ENCODE data around the gene ADCY4. TPM values are rescaled to one million over a fixed set of nuclear protein-coding genes. Genes with fewer than 3 reads are reported as not detected.

Gene ADCY4
- total and polyA plus RNA-seq, 2 donors (not counting 1 experiment from before 2014, with no cell fraction given), result 2.3 to 7.8 TPM

- no peak for ATAC-seq (ENCODE audit: low read depth)
- H3K27ac ChIP-seq (ENCODE audit: low read length in 2 of 2), result no peak overlapping the region
- H3K9ac ChIP-seq (ENCODE audit: low read length), result no peak overlapping the region
- H3K4me2 ChIP-seq (replicated peaks; ENCODE audit: low read depth, low read length, poor library complexity, severe bottlenecking), result no peak overlapping the region
- no peaks in the 10 kb centered on the region for H3K79me2 ChIP-seq (ENCODE audit: control insufficient read depth, insufficient read depth, low read length)
- peaks cover 38 to 48% of the 10 kb centered on the region in 2 donors for H3K4me1 ChIP-seq (ENCODE audit: control insufficient read depth in 2 of 2, insufficient read depth in 2 of 2, low read length in 2 of 2)
- Mint-ChIP-seq H3K9me3 (ENCODE audit: insufficient read depth) (no peaks in the 10 kb centered on the region), H3K4me1 (peaks cover 42% of the 10 kb centered on the region), H3K4me3 (no peak overlapping the region), H3K27me3 (peaks cover 4% of the 10 kb centered on the region), H3K27ac (peak overlapping the region; percentile 5)
- no peak overlapping the region for H2AFZ ChIP-seq (ENCODE audit: insufficient read depth, low read depth, low read length, poor library complexity, severe bottlenecking)
- H3K36me3 ChIP-seq (replicated peaks in 1 of 2; ENCODE audit: control extremely low read depth in 1 of 2, control insufficient read depth in 1 of 2, extremely low read depth in 1 of 2, insufficient read depth in 2 of 2, low read length in 1 of 2), result no peaks in the 10 kb centered on the region
- CTCF ChIA-PET, result interaction anchor here (1.2 to 9.4 kb wide), 2 partner anchors 19 to 72 kb away, joined by 5 to 112 read pairs; partner anchors contain the start of gene TINF2
- POLR2A ChIA-PET, result interaction anchor here (0.6 kb wide), 1 partner anchor 84 kb away, joined by 6 read pairs; no protein-coding TSS in a partner anchor
- TF ChIP-seq CTCF (IDR thresholded peaks at IDR 0.05) (no peak), EZH2 (IDR thresholded peaks at IDR 0.05; ENCODE audit: borderline replicate concordance, insufficient read depth, low read depth, low read length, poor library complexity, severe bottlenecking) (no peak)
- intact Hi-C loops (cut with micrococcal nuclease), result loop anchor here (5.0 kb wide), 1 partner anchor 302 kb away; no protein-coding TSS in a partner anchor
- DNase-seq, result no peak
- H3K4me3 ChIP-seq (ENCODE audit: control extremely low read depth in 1 of 5, extremely low read depth in 1 of 5, insufficient read depth in 1 of 5, low read depth in 2 of 5, low read length in 4 of 5), result peak overlapping the region in 1 of 5 experiments; percentile 16
- H3K9me3 ChIP-seq (ENCODE audit: control extremely low read depth in 1 of 3, control insufficient read depth in 2 of 3, insufficient read depth in 1 of 3, low read length in 2 of 3), result no peaks in the 10 kb centered on the region
- WGBS (ENCODE audit: insufficient coverage), result 18% methylated on average over 1 of the region's 5 CpGs
- peaks cover 0 to 6% (median 0%) of the 10 kb centered on the region in 4 experiments for H3K27me3 ChIP-seq (replicated peaks in 1 of 4; ENCODE audit: control extremely low read depth in 1 of 4, control insufficient read depth in 3 of 4, insufficient read depth in 4 of 4, low read length in 3 of 4)
- H4K20me1 ChIP-seq (ENCODE audit: control insufficient read depth, insufficient read depth, low read length, poor library complexity, severe bottlenecking), result peaks cover 8% of the 10 kb centered on the region
These were observed 20.3 kb downstream of the ADCY4 start for GRCh38 chr14:24314377-24315193.

- H3K4me1 ChIP-seq (ENCODE audit: control insufficient read depth in 2 of 2, insufficient read depth in 2 of 2, low read length in 2 of 2), result peaks cover 38 to 49% of the 10 kb centered on the region in 2 donors
- peak overlapping the region in 1 of 5 experiments; percentile 16 for H3K4me3 ChIP-seq (ENCODE audit: control extremely low read depth in 1 of 5, extremely low read depth in 1 of 5, insufficient read depth in 1 of 5, low read depth in 2 of 5, low read length in 4 of 5)
- ATAC-seq (ENCODE audit: low read depth), result no peak
- peaks cover 0 to 1% of the 10 kb centered on the region in 2 experiments for H3K36me3 ChIP-seq (replicated peaks in 1 of 2; ENCODE audit: control extremely low read depth in 1 of 2, control insufficient read depth in 1 of 2, extremely low read depth in 1 of 2, insufficient read depth in 2 of 2, low read length in 1 of 2)
- TF ChIP-seq CTCF (IDR thresholded peaks at IDR 0.05) (no peak), EZH2 (IDR thresholded peaks at IDR 0.05; ENCODE audit: borderline replicate concordance, insufficient read depth, low read depth, low read length, poor library complexity, severe bottlenecking) (no peak)
- no peaks in the 10 kb centered on the region for H3K79me2 ChIP-seq (ENCODE audit: control insufficient read depth, insufficient read depth, low read length)
- peak overlapping the region; percentile 24 for H3K4me2 ChIP-seq (replicated peaks; ENCODE audit: low read depth, low read length, poor library complexity, severe bottlenecking)
- CTCF ChIA-PET, result interaction anchor here (1.2 to 9.4 kb wide), 2 partner anchors 20 to 71 kb away, joined by 5 to 112 read pairs; partner anchors contain the start of gene TINF2
- no peak overlapping the region for H3K4me3 Mint-ChIP-seq
- 30% methylated on average over 1 of the region's 2 CpGs for WGBS (ENCODE audit: insufficient coverage)
- no peaks in the 10 kb centered on the region for H3K9me3 ChIP-seq (ENCODE audit: control extremely low read depth in 1 of 3, control insufficient read depth in 2 of 3, insufficient read depth in 1 of 3, low read length in 2 of 3)
- no peaks in the 10 kb centered on the region for H3K9me3 Mint-ChIP-seq (ENCODE audit: insufficient read depth)
- no peak overlapping the region for H3K9ac ChIP-seq (ENCODE audit: low read length)
- H4K20me1 ChIP-seq (ENCODE audit: control insufficient read depth, insufficient read depth, low read length, poor library complexity, severe bottlenecking), result peaks cover 15% of the 10 kb centered on the region
- H3K4me1 Mint-ChIP-seq, result peaks cover 48% of the 10 kb centered on the region
- peak overlapping the region; percentile 54 for H3K27ac Mint-ChIP-seq
- POLR2A ChIA-PET, result interaction anchor here (0.7 kb wide), 2 partner anchors 178 to 234 kb away, joined by 3 to 4 read pairs; partner anchors contain the start of gene PSME1
- H2AFZ ChIP-seq (ENCODE audit: insufficient read depth, low read depth, low read length, poor library complexity, severe bottlenecking), result no peak overlapping the region
- intact Hi-C loops (cut with micrococcal nuclease), result loop anchor here (5.0 kb wide), 1 partner anchor 302 kb away; no protein-coding TSS in a partner anchor
- H3K27me3 ChIP-seq (replicated peaks in 1 of 4; ENCODE audit: control extremely low read depth in 1 of 4, control insufficient read depth in 3 of 4, insufficient read depth in 4 of 4, low read length in 3 of 4), result peaks cover 0 to 3% (median 0%) of the 10 kb centered on the region in 4 experiments
- H3K27me3 Mint-ChIP-seq, result no peaks in the 10 kb centered on the region
- no peak overlapping the region for H3K27ac ChIP-seq (ENCODE audit: low read length in 2 of 2)
- DNase-seq, result no peak
These were observed 21.0 kb downstream of the ADCY4 start for GRCh38 chr14:24313913-24314312.

All from B cell (primary cell).